A549 (cell line): ENCODE data around the gene CDH19.

Source experiments
- CHD2 ChIP-seq: fragments of 150-350 bp; IDR thresholded peaks from 2 replicates; pipeline ENCODE4 v1.6.1; 2014; ENCODE audit warnings: low read length; ENCODE audit not compliant: partially characterized antibody
- ESRRA ChIP-seq: fragments of 150-350 bp; IDR thresholded peaks from 2 replicates; pipeline ENCODE4 v1.6.1; 2014; ENCODE audit warnings: mild to moderate bottlenecking, low read length, borderline replicate concordance
- HOXB13 ChIP-seq: fragments of 250-450 bp; sonication (Bioruptor Pico); IDR thresholded peaks from 2 replicates; pipeline ENCODE4 v1.5.0; 2020; ENCODE audit warnings: low read depth, mild to moderate bottlenecking, moderate library complexity
- JUN ChIP-seq, 2 experiments: fragments of >200 bp; sonication (Bioruptor Twin); formaldehyde crosslinking; IDR thresholded peaks; 2 replicates in 1 of 2; 3 replicates in 1 of 2; pipeline ENCODE4 v1.6.1; 2016 to 2017
- KDM1A ChIP-seq: fragments of 200-600 bp; sonication (generic); IDR thresholded peaks from 2 replicates; pipeline ENCODE4 v1.6.1; 2016; ENCODE audit warnings: low read depth, mild to moderate bottlenecking
- MYC ChIP-seq: IDR thresholded peaks from 2 replicates; pipeline ENCODE4 v1.6.1; 2012; ENCODE audit warnings: mild to moderate bottlenecking, inconsistent platforms, low read length, improper control_type of control experiment, borderline replicate concordance
- NR3C1 ChIP-seq: fragments of >200 bp; sonication (Bioruptor Twin); formaldehyde crosslinking; IDR thresholded peaks from 3 replicates; pipeline ENCODE4 v1.6.1; 2017
- TF ChIP-seq, protein P1 (sequence below): fragments of >200 bp; sonication (Bioruptor Twin); formaldehyde crosslinking; IDR thresholded peaks from 3 replicates; pipeline ENCODE4 v1.5.1; 2016

DNA sequence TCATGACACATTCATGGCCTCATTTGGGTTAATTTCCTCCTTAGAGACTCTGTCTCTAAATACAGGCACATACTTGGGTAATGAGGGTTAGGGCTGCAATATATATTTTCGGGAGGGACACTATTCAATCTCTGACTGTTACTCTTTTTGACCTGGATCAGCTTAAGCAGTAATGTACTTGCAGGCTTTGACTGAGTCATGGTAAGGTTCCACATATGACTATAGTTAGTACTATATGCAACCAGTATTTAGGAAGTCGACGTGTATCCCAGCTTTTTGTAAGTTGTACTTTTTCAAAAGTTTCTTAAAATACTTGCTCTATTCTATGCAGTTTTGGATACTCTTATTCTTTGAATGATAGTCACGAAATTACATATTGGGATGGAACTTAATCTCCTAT is 37.2 kb upstream of the CDH19 start:
- TF ChIP-seq JUN (IDR thresholded peaks at IDR 0.05) (no peak), ESRRA (no peak), NR3C1 (no peak), CHD2 (no peak), KDM1A (no peak), HOXB13 (CRISPR knock-in tag) (no peak), MYC (no peak)
- TF ChIP-seq, protein P1, sequence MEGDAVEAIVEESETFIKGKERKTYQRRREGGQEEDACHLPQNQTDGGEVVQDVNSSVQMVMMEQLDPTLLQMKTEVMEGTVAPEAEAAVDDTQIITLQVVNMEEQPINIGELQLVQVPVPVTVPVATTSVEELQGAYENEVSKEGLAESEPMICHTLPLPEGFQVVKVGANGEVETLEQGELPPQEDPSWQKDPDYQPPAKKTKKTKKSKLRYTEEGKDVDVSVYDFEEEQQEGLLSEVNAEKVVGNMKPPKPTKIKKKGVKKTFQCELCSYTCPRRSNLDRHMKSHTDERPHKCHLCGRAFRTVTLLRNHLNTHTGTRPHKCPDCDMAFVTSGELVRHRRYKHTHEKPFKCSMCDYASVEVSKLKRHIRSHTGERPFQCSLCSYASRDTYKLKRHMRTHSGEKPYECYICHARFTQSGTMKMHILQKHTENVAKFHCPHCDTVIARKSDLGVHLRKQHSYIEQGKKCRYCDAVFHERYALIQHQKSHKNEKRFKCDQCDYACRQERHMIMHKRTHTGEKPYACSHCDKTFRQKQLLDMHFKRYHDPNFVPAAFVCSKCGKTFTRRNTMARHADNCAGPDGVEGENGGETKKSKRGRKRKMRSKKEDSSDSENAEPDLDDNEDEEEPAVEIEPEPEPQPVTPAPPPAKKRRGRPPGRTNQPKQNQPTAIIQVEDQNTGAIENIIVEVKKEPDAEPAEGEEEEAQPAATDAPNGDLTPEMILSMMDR = no peak
